NCI-H1048 (cell line): ENCODE results near the gene MMP15.
"Not testable (repeated sequence)": the region's sequence is repeated elsewhere in the genome, so short reads cannot be mapped to it uniquely, and the experiment has no call there.

Experiments used
- DNase-seq: peaks from one replicate; lab custom pipeline; 2025; lab: John Stamatoyannopoulos, UW

Gene MMP15

DNA sequence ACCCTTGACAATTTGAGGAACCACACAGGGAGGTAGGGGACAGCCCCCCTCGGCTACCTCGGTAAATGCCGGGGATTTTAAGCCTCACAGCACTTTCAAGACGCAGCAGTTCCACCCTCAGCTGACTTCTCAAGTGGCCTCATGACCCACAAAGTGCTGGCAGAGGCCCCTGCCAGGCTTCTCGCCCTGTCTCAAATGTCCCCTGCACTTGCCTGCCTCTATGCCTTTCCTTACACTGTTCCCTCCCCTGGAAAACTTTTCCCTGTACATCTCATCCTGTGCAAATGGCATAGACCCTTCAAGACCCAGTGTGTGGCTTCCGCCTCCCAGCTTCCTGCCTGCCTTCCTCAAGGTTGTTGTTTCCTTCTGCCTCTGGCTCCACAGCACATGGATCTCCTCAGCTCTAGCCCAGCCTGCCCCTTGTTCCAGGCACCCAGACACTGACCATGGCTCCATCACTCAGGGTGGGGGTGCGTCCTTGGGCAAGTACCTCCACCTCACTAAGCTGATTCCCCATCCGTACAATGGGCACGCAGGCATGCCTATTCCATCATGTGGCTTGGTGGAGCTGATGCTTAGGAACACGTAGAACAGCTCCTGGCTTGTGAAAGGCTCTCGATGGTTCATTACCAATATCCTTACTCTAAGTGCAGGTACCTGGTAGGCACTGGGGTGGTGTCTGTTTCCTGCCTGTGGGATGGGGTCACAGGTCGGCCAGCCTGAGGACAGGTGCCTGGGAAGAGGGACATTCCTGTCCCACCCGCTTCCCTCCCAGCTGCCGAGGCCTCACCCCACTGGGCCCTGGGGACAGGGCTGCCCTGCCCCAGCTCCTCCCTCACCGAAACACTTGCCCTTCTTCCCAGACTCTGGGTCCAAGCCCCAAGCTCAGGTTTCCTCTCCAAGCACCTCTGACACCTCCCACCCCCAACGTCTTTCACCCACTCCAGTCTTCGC lies 24.0 kb downstream of the MMP15 start:
- no peak for DNase-seq

DNA sequence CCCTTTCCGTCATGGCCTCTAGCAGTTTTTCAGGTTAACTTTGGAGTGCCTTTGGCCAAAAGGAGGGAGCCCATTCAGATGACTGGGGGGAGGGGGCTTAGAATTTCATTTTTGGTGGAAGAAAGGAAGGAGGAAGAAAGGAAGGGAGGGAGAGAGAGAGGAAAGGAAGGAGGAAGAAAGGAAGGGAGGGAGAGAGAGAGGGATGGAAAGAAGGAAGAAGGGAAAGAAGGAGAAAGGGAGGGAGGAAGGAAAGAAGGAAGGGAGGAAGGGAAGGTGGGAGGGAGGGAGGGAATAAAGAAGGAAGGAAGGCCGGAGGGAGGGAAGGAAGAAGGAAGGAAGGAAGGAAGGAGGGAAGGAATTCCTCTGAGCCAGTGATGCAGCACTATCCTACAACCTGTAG lies 25.7 kb downstream of the MMP15 start:
- no peak for DNase-seq

DNA sequence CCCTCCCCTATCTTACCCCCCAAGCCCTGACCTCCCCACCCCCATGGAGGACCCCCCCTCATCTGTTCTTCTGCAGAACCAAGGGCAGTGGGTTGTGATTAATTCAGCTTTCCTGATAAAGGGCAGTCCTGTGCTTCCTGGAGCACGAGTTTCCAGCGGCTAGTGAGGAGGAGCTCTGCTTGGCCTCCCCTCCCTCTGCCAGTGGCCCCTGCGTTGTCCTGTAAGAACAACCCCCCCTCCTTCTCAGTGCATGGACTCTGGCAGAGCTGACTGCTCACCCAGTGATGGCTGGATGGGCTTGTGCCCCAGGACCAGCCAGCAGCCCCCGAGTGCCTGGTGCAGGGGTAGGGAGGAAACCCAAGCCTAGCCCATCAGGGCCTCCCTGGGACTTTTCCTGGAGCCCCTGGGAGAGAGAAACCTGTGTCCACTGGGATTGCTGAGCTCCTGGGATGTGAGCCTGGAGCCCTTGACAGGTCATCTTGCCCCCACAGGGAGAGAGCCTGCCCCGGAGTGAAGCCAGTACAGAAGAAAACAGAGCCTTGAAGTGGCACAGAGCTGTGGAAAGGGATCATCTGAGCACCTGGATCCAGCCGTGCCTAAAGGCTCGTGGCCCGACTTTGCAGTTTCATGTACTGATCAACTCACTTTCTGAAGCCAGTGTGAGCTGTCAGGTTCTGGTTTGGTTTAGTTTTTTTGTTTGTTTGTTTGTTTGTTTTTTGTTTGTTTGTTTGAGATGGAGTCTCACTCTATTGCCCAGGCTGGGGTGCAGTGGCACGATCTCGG lies 26.5 kb downstream of the MMP15 start:
- no peak for DNase-seq

DNA sequence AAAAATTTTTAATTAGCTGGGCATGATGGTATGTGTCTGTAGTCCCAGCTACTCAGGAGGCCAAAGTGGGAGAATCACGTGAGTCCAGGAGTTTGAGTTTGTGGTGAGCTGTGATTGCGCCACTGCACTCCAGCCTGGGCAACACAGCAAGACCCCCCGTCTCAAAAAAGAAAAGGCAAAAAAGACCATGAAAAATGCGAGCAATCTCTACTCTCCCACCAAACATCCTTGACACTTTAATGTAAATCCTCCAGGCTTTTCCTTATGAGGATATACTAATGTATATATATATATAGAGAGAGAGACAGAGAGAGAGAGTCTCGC lies 28.1 kb downstream of the MMP15 start:
- DNase-seq = no peak

DNA sequence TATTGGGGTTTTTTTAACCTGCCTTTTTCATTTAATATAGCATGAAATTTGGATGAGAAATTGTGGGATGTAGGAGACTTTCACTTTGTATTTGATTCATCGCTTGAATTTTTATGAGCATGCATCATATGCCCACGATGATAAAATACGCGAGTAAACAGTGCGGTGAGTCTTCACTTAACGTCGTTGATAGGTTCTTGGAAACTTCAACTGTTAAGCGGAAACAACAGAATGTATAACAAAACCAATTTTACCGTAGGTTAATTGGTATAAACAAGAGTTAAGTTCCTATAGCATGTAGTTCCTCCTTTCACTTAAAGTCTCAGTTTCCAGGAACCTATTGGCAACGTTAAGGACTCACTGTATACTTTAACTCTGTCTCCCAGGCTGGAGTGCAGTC lies 28.7 kb downstream of the MMP15 start:
- no peak for DNase-seq

DNA sequence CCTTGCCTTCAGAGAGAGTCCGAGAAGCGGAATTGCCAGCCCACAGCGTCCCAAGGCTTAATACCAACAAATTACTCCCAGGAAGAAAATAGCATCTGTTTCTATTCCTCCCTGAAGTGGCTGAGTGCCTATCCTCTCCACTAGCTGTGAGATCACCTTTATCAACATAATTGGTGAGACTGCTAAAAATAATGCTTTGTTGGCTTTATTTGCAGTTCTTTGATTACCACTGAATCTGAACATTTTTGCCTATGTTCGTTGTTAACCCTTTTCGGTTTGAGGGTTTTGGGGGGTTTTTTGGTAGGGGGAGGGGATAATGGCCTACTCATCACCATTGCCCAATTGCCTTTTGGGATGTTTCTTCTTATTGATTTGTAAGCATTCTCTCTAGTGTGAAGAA lies 31.0 kb downstream of the MMP15 start:
- no peak for DNase-seq

DNA sequence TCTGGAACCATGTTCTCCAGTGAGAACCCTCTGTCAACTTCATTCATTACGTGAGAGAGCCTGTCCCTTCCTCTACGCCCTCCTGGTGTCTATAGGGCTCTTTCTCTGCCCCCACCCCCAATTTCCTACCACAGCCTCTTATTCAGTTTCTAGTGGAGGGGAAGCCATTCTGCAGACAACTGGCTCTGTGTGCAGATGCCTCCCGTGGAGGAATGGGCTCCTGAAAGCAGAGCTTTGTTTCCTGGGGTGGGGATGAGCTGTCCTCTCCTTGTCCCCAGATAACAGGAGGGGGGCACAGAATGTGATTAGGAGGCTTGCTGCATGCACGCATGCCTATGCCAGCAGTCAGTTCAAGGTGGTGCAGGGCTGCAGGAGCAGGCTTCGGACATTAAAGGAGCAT lies 31.6 kb downstream of the MMP15 start:
- DNase-seq = no peak

DNA sequence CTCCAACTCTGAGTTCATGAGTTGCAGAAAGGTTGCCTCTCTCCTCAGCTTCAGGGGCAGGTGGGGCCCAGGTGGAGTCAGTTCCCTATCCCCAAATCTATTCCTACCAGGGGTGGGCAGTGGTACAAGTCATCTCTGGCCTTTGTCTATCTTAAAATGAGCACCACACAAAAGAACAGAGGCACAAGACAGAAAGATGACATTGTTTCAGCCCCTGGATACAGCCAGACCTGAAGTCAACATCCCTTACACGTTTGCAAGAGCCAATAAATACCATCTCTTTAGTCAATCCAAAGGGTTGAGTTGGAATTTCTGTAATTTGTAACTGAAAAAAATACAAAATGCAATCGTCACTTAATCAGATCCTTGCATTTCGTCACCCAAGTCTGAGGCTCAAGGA lies 32.2 kb downstream of the MMP15 start:
- DNase-seq = no peak

DNA sequence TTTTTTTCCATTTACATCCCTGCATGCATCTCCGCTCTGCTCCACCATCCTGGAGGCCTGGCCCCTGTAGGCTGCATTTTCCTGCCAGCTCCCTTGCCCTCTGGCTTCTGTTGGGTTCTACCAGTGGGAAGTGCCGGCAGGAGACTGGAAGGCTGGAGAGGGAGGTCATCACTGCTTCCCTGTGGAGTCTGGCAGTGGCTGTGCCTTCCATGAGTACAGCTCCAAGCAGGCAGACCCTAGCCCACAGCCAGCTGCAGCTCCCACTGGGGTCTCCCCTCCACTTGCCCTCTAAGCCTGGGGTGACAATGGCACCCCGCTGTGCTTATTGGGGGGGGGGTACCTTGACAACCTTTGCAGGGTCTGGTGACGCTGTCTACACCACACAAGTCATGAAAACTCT lies 37.3 kb downstream of the MMP15 start:
- DNase-seq = no peak

DNA sequence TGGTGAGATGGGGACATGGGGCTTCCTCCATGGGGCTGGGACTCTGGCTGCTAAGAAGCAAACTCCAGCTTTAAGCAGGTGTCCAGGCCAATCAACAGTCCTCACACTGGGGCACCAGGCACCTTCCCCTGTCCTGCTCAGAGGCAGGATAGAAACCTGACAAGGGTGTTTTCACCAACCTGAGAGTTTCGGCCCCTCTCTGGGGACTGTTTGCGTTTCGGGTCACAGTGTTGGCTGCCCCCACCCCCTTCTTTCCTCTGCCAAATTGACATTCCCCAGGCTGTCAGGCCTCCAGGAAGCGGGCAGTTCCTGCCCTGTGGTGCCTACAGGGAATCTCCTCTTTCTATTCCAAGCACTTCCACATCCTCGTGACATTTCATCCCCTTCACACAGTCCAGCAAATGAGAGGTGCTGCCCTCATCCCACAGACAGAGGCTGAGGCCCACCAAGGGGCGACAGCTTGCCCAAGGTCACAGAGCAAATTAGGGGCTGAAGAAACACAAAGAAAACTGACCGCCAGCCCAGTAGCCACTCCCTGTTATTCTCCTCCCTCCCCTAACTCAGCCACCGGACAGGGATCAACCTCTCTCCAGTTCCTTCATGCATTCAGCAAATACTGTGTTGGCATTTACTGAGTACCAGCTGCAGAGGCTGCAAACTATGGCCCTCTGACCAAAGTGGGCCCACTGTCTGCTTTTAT lies 38.0 kb downstream of the MMP15 start:
- DNase-seq = no peak

DNA sequence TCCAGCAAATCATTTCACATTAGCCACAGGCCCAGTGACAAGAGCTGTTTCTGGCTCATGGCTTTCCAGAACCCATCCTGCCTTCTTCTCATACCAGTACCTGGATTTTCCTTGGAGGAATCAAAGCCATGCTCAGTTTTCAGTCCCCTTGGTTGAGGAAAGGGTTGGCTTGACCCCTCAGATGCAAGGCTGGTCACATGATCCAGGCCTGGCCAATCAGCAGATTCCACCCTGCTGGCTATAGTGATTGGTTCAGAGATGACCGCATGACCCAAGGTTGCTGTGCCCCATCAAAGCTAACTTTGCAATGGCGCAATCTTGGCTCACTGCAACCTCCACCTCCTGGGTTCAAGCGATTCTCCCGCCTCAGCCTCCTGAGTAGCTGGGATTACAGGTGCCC lies 45.0 kb downstream of the MMP15 start:
- no peak for DNase-seq

DNA sequence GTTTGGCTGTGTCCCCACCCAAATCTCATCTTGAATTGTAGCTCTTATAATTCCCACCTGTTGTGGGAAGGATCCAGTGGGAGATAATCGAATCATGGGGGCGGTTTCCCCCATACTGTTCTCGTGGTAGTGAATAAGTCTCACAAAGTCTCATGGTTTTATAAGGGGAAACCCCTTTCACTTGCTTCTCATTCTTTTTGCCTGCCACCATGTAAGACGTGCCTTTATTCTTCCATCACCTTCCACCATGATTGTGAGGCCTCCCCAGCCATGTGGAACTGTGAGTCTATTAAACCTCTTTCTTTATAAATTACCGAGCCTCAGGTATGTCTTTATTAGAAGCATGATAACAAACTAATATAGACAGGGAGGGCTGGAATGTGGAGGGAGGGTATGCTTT lies 46.6 kb downstream of the MMP15 start:
- DNase-seq = not testable (repeated sequence)

DNA sequence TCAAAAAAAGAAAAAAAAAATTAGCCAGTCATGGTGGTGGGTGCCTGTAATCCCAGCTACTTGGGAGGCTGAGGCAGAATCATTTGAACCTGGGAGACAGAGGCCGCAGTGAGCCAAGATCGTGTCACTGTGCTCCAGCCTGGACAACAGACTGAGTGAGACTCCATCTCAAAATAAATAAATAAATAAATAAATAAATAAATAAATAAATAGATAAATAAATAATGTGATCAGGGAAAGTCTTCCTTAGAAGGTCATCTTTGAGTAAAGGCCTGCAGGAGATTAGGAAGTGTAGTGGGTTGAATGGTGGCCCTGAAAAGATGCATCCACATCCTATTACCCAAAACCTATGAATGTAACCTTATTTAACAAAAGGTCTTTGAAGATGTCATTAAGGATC lies 47.5 kb downstream of the MMP15 start:
- not testable (repeated sequence) for DNase-seq

DNA sequence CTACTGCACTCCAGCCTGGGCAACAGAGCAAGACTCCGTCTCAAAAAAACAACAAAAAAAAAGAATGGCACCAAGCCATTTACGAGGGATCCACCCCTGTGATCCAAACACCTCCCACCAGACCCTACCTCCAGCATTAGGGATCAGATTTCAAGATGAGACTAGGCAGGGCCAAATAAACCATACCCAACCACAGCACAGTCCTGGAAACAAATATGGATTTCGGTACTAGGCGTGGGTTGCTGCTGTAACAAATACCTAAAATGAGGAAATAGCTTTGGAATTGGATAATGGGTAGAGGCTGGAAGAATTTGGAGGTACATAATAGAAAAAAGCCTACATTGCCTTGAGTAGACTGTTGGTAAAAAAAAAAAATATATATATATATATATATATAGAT lies 49.1 kb downstream of the MMP15 start:
- DNase-seq = no peak

DNA sequence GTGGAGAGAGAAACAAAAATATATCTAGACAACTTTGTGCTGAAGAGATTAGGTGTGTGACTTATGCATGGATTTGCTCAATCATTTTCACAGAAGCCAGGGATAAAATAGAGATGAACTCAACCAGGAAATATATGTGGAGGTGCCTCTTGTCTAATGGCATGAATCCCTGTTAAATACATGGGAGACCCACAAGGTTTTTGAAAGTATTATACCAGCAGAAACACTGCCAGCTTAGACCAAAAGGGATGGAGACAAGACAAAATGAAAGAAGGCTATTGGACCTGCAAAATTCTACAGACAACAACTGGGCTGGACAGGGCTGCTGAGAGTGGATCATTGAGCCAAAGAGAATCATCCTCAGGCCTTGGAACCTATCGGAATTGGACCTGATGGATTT lies 51.0 kb downstream of the MMP15 start:
- DNase-seq = no peak

DNA sequence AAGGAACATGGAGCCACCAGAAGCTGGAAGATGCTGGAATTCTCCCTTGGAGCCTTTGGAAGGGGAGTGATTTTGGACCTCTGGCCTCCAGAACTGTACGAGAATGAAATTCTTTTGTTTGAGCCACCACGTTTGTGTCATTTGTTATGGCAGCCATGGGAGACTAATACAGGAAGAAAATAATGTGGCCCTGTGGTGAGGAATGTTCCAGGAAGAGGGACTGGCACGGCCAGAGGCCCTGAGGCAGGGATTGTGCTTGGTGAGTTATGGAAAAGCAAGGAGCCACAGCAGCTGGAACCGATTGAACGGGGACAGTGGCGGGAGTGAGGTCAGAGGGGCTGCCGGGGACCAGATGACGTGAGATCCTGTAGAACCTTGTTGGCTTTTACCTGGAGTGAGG lies 52.2 kb downstream of the MMP15 start:
- DNase-seq = no peak

DNA sequence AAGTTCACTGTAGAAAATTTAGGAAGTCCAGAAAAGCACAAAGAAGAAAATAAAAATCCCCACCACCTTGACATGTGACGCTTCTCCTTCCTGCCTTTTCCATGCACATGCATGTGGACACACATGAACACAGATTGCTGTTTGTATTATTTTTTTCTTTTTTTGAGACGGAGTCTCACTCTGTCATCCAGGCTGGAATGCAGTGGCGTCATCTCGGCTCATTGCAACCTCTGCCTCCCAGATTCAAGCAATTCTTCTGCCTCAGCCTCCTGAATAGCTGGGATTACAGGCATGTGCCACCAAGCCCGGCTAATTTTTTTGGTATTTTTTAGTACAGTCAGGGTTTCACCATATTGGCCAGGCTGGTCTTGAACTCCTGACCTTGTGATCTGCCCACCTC lies 55.1 kb downstream of the MMP15 start:
- DNase-seq = not testable (repeated sequence)

DNA sequence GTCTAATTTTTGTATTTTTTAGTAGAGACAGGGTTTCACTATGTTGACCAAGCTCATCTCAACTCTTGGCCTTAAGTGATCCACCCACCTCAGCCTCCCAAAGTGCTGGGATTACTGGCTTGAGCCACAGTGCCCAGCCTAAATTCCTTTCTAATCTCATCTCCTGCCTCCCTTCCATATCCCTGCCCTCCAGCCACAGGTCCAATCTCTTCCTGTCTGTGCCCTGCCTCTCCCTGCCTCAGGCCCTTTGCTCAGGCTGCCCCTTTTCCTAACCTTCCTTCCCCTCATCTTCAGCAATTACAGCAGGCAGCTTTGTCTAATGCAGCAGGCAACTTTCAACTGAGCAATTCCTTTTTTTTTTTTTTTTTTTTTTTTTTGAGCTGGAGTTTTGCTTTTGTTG lies 56.8 kb downstream of the MMP15 start:
- DNase-seq = no peak

DNA sequence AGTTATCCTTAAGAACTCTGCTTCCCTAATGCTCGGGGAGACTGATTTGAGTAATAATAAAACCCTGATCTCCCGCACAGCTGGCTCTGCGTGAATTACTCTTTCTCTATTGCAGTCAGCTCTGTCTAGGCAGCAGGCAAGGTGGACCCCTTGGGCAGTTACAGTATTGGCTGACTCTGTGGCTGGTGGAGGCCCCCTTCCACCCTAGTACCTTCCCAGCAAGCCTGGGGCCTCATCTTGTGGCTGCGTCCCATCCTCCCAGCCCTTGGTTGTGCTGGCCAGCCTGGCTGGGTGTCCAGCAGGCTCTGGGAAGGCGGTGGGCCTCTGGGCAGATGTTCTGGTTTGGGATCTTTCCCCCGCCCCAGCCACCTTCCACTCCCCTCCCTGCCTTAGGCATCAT lies 59.1 kb downstream of the MMP15 start:
- DNase-seq = no peak

DNA sequence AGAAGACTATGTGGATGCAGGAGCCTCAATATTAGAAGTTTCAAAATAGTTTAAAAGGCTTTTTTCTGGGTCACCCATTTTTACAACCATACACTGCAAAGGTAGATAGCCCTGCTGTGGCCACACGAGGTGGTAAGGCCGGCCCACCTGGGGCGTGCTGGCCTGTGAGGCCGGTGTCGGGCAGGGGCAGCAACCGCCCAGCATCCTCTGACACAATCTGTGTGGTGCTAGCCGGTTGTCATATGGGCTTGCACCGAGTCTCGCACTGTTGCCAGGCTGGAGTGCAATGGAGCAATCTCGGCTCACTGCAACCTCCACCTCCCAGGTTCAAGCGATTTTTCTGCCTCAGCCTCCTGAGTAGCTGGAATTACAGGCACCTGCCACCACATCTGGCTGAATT lies 59.6 kb downstream of the MMP15 start:
- DNase-seq = no peak

DNA sequence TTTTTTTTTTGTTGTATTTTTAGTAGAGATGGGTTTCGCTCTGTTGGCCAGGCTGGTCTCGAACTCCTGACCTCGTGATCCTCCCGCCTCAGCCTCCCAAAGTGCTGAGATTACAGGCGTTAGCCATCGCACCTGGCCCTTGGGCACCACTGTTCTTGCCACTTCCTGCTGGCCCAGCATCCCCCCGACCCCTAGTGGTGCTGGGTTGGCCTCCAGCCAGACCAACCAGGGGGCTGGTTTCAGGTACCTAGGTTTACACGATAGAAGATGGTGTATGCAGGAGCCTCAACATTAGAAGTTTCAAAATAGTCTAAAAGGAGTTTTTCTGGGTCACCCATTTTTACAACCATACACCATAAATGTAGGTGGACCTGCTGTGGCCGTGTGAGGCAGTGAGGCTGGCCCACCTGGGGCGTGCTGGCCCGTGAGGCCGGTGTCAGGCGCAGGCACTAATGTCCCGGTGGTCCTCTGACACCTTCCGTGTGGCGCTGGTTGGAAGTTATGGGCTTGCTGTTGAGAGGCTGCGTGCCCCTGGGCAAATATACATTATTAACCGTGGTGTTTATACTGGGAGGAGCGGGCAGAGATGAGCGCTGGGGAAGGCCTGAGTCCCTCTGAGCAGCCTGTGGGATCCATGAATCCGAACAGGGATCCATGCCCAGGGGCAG lies 60.2 kb downstream of the MMP15 start:
- no peak for DNase-seq
